GM18909 (cell line): ENCODE measurements around the gene TRMT1.
A peak's percentile ranks its signal among the peaks of the same experiment; 100 is the strongest.

Experiments
- ATAC-seq: cut with Tn5 transposase; IDR thresholded peaks from one replicate; pipeline ENCODE4 v1.9.1; 2021; ENCODE audit warnings: mild to moderate bottlenecking; ENCODE audit not compliant: unreplicated experiment, poor library complexity

TRMT1 gene

GRCh38 chr19:13127811-13128575 lies 11.5 kb upstream of the TRMT1 start:
- ATAC-seq = no peak

DNA sequence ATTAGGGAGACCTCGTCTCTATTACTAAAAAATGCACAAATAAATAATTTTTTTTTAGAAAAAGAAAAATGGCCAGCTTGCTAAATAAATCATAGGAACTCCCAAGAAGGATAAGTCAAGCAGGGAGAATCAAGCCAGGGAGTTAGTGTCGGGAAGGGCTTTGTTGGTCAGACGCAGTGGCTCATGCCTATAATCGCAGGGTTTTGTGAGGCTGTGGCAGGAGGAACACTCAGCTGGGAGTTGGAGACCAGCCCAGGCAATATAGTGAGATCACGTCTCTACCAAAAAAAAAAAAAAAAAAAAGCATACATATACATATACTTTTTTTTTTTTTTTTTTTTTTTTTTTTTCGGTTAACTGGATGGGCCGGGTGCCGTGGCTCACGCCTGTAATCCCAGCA lies 10.5 kb upstream of the TRMT1 start:
- no peak for ATAC-seq

GRCh38 chr19:13122980-13123957 lies 6.7 kb upstream of the TRMT1 start:
- ATAC-seq = no peak

- no peak for ATAC-seq
These were observed 5.8 kb upstream of the TRMT1 start for GRCh38 chr19:13122275-13122878.

DNA sequence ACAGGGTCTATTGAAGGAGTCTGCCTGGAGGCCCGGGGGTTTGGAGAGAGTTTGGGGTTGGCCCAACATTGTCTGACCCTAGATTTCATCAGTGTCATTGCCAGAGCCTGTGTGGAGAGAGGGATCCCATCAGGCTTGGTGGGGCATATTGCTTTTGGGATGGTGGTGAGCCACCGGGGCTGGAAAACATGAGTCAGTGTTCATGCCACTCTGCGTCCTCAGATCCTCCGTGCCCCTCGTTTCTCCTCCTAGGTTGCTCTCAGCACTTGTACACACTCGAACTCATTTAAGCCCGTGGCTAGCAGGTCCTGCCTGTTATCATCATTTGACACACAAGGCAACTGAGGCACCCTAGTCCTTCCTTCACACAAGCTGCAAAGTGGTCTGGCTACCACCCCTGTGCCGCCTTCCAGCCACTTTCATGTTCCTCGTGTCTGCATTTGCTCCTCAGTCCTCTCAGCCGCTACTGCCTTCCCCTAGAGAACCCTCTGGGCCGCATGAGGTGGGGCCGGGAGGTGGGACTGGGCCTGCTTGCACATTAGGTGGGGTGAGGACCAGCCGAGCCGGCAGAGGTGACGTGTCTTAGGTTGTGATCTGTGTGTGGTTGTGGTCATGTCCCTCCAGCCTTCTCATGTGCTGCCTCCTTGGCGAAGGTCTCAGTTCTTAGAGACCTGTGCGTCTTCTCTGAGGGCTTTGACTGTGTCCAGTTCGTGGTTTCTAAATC lies 5.2 kb upstream of the TRMT1 start:
- no peak for ATAC-seq

- ATAC-seq = no peak
These were observed 4.3 kb upstream of the TRMT1 start for GRCh38 chr19:13120817-13121216.

DNA sequence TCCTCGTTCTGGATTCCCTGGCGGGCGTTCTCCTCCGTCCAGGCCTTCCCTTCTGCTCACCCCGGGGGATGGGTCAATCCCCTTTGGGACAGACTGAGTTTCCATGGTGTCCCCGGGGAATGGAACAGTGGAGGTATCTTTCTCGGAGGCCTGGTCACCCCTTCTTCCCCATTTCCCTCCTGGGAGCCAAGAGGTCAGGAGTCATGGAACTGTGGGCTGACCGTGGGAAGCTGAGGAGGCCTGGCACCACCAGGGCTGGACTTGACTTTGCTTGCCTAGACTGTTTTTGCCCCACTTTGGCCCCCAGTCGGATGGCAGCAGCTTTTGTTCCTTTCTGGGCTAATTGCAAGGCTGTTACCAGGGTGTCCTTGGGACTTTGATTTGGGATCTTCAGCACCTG lies 3.5 kb upstream of the TRMT1 start:
- no peak for ATAC-seq

- no peak for ATAC-seq
These were observed 3.1 kb upstream of the TRMT1 start for GRCh38 chr19:13119627-13120026.

- ATAC-seq = peak; percentile 4
These were observed 2.1 kb upstream of the TRMT1 start for GRCh38 chr19:13118424-13119193.

- peak; percentile 53 for ATAC-seq
These were observed 1.4 kb upstream of the TRMT1 start, which contains the start of gene NACC1 for GRCh38 chr19:13117772-13118423. Gene NACC1 (plus strand): TSS chr19:13118264. CDS start chr19:13135208, 16,944 bp downstream.

DNA sequence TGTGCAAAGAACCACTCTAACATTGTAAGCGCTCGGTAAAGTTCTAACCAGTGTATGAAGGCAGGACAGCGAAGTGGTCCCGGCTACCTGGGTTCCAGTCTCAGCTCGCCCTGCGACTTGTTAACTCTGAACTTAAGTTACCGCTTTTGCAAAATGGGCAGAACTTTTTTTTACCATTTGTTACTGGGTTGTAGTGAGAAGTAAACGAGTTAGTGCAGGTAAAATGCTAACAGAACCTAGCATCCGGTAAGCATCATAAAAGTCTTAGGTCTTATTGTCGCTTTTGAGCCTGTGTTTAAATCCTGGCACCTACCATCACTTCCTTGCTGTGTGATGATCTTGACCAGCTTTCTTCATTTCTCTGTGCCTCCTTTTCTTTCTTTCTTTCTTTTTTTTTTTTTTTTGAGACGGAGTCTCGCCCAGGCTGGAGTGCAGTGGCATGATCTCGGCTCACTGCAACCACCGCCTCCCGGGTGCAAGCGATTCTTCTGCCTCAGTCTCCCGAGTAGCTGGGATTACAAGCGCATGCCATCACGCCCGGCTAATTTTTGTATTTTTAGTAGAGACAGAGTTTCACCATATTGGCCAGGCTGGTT lies 734 bp upstream of the TRMT1 start:
- ATAC-seq = peak; percentile 5

DNA sequence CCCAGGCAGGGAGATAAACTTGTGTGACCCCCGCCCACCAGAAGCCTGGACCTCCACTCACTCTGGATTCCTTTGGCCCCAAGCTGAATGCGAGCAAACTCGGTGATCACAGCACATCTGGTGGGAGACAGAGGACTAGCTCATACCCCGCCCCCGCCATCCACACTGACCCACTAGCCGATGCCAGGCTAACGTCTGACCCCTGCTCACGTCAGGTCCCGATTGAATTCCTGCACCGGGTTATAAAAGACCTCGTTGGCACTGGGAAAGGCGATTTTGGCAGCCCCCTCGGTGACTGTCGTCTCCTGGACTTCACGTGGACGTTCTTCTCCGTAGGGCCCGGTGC lies 631 bp downstream of the TRMT1 start:
- no peak for ATAC-seq

- no peak for ATAC-seq
These were observed 4.0 kb downstream of the TRMT1 start for GRCh38 chr19:13112555-13112954.

DNA sequence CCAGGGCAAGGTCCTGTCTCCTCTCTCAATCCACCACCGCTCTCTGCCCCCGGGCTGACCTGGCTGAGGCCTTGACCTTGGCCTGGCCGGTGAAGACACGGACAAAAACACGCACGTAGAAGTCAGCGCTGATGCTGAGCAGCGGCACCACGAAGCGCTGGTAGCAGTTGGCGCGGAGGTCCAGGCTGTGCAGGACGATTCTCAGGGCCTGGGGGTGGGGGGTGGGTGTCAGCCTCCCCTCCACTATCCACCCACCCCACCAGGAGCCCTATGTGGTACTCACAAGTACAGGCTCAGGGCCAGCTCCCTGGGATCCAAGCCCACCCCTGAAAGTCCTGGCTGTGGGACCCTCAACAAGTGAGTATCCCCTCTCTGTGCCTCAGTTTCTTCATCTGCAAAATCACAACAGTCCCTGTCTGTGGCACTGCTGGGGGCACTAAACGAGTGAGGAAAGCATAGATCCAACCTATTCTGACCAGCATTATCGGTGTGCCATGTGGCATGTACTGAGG lies 6.4 kb downstream of the TRMT1 start:
- ATAC-seq = no peak

DNA sequence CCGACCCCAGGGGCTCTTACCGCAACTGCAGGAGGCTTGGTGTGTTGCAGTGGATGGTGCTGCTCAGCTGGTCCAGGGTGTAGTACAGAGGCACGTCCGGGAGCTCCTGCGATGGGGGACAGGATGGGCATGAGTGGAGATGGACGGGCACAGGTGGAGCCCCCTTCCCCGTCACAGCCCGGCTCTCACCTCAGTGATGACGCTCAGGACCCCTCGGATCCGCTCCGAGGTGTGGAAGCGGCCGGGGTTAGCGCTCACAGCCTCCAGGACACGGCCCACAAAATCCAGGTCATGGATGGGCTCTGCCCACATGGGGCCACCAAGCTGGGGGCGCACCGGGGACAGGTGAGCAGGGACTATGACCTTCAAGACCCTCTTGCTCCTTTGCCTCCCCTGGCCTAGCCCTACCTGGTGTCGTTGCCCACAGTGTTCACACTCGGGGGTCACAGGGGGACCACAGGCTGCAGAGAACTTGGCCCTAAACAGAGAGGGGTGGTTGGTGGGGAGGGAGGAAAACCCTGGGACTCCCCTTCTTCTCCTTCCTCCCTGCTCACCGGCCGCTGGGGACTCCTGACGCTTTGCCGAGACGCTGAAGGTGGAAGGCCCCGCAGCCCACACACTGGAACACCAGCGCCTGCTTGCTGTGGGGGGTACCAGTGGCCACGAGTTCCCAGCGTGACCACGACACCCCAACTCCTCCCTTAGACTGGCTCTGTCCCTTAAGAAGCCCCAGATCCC lies 7.0 kb downstream of the TRMT1 start:
- ATAC-seq = no peak

DNA sequence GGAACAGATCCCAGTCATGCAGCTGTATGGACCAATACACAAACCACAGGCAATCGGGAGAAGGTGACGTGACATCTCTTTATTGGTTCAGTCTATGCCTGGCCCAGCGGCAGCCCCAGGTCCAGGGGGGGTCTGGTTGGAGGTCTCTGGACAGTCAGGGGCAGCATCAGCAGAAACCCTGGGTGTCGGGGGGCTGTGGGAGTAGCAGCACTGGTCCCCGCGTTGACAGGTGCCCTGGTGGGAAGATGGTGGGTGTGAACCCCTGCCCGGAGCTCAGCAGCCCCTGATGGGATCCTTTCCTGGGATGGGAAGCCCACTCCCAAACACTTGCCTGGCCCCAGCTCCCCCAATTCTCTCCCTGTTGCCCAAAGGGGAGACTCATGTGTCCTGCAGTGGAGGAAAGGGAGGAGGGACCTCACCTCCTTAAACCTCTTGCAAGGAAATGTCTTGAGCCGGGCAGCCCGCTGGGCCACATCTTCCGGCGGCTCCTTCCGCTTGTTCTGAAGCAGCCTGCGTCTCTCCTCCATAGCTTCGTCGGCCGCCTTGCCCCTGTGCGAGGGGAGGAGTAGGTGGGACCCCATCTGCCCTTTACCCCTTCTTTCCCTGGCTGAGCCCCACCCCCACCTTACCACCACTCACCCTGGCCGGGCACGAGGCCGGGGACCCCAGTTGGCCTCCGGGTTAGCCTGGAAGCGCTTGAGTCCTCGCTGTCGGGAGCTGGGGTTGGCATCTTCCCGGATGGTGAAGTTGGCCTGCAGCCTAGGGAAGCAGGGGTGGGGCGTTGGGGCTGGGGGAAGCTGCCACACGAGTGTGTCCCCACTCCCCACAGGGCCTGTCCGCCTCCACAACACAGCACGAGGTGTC lies 11.5 kb downstream of the TRMT1 start:
- no peak for ATAC-seq

GRCh38 chr19:13104360-13104847 lies 12.1 kb downstream of the TRMT1 start:
- peak; percentile 45 for ATAC-seq
